GM21381 (cell line): ENCODE data around the gene ZBBX.
"Not testable (repeated sequence)": the region's sequence is repeated elsewhere in the genome, so short reads cannot be mapped to it uniquely, and the experiment has no call there.

Source experiments
- ATAC-seq: cut with Tn5 transposase; IDR thresholded peaks from one replicate; pipeline ENCODE4 v1.9.1; 2021; ENCODE audit warnings: mild to moderate bottlenecking, moderate library complexity; ENCODE audit not compliant: unreplicated experiment

The ZBBX gene, protein sequence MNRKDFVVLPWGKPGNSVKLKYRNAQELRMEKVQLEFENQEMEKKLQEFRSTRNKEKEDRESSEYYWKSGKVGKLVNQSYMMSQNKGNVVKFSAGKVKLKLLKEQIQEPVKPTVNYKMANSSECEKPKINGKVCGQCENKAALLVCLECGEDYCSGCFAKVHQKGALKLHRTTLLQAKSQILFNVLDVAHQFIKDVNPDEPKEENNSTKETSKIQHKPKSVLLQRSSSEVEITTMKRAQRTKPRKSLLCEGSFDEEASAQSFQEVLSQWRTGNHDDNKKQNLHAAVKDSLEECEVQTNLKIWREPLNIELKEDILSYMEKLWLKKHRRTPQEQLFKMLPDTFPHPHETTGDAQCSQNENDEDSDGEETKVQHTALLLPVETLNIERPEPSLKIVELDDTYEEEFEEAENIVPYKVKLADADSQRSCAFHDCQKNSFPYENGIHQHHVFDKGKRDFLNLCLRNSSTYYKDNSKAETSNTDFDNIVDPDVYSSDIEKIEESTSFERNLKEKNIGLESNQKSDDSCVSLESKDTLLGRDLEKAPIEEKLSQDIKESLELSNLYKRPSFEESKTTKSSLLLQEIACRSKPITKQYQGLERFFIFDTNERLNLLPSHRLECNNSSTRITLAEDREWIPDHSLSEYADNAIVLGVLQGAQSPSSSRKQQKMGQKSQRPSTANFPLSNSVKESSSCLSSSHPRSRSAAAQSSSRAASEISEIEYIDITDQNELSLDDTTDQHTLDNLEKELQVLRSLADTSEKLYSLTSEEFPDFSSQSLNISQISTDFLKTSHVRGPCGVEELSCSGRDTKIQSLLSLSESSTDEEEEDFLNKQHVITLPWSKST

GRCh38 chr3:167380004-167380689 is at the start of gene ZBBX:
Gene ZBBX, minus strand, starts transcription at chr3:167380297. Its CDS starts 7,396 bp downstream, at chr3:167372901.
- ATAC-seq, result peak; percentile 100

- not testable (repeated sequence) for ATAC-seq
These were observed 46.9 kb upstream of the ZBBX start for GRCh38 chr3:167426962-167427361.

DNA sequence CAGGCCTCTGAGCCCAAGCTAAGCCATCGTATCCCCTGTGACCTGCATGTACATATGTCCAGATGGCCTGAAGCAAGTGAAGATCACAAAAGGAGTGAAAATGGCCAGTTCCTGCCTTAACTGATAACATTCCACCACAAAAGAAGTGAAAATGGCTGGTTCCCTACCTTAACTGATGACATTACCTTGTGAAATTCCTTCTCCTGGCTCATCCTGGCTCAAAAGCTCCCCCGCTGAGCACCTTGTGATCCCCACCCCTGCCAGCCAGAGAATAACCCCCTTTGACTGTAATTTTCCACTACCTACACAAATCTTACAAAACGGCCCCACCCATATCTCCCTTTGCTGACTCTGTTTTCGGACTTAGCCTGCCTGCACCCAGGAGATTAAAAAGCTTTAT is 42.3 kb upstream of the ZBBX start:
- not testable (repeated sequence) for ATAC-seq

GRCh38 chr3:167409611-167410010 is 29.5 kb upstream of the ZBBX start:
- ATAC-seq, result no peak

GRCh38 chr3:167406876-167407492 is 26.9 kb upstream of the ZBBX start:
- no peak for ATAC-seq

DNA sequence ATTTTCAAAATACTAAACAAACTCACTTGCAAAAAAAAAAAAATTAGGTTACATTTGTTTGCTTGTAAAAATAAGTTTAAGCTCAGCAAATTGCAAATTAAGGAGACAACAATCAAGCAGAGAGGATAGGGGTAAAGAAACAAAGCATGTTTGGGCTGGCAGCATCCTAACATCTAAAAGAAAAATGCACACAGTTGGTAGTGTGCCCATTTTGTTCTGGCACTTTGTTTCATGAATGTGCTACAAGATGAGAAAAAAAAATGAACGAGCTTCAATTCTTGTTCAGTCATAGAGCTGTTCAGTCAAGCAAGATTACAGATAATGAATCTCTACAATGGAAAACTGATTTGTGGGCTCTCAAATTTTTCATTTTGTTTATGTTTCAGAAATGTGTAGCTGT is 17.7 kb upstream of the ZBBX start:
- ATAC-seq, result no peak

DNA sequence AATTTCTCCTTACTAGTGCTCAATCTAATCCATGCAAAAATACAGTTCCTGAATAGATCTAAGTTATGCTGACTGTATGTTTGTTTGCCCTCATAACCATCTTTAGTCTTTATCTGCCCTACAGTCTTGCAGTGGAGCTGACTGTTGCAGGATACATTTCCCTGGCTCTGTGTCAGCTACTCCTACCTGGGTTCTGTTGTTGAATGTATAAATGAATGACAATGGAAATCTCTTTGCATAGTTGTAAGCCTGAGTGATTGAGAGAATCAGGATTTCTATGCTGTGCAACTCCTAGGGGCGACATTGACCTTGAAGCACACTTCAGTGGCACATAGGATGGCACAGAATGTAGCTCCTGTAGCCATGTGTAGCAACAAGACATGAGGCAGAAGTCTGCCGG is 16.0 kb upstream of the ZBBX start:
- no peak for ATAC-seq

DNA sequence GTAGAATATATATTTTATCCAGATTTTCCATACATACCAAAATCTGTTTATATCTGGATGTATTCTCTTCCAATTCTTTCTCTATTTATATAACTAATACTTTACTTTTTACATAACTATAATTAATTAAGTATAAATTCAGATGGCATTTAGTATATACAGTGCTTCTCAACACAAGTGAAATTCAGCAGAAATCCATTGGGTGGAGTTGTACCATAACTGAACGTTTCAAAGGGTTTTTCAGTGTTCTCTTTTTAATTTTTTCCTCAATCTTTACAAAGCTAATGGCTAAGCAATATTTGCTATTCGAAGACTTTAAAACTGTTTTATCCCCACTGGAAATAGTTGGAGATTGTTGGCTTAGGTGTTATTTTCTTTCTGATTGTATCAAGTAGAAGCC is 13.9 kb upstream of the ZBBX start:
- no peak for ATAC-seq

GRCh38 chr3:167382155-167382554 is 2.1 kb upstream of the ZBBX start:
- no peak for ATAC-seq

DNA sequence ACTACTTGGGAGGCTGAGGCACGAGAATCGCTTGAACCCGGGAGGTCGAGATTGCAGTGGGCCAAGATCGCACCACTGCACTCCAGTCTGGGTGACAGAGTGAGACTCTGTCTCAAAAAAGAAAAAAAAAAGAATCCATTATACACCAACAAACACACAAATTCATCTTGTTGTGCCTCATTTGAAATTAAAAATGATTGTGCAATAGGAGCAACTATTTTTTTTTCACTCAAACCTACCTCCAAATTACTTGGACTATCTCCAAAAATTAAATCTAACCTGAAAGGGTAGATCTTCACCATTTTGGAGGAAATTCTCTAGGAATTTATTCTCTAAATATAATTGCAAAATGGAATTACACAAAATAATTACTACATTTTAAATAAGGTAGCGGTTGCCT is 4.6 kb downstream of the ZBBX start:
- ATAC-seq, result no peak

GRCh38 chr3:167372138-167372537 is 8.0 kb downstream of the ZBBX start:
- no peak for ATAC-seq

DNA sequence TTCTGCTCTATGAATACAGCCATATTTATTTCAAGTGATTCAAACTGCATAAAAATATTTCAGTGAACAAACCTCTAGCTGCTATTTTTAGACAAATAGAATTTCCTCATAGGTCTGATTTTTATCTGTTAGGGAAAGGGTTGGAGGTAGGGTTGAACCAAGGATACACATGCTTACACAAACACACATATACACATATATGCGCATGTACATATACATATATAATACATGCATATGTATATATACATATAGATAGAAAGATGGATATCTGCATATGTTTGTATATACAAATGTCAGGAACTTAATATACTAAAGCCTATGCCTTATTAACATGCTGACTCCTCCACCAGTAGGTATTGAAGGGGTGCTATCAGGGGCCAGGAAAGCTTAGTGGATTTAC is 18.1 kb downstream of the ZBBX start:
- no peak for ATAC-seq

DNA sequence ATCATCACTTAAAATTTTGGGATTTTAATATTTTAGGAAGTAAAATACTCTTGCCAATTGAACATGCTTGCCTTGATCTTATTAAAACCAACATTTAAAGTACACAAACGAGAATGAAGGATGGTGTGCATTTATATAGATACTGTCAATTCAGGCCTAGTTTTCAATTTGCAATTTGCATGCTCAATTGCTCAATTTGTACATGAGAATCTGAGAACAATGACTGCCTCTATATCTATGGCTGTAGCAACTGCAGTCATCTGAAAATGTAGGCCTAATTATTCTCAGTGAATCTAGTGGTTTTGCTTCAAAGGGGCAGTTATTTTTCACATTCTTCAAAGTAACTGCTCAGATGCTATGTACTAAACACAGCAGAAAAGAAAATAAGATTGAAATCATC is 18.8 kb downstream of the ZBBX start:
- no peak for ATAC-seq

DNA sequence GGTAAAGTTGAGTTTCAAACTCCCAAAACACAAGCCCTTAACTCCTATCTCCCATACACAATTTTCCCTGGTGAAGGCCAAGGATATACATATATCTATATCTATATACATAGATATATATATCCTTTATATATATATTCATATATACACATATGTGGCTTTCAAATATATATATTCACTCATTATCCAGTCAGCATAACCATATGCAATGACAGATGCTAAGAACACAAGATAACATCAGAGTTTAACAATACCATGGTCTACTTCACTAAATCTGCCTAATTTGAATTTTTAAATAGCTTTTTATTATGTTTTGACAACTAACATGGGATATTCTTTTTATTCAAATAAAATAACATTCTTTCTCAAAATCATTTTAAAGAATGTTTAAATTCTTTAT is 24.7 kb downstream of the ZBBX start:
- no peak for ATAC-seq

DNA sequence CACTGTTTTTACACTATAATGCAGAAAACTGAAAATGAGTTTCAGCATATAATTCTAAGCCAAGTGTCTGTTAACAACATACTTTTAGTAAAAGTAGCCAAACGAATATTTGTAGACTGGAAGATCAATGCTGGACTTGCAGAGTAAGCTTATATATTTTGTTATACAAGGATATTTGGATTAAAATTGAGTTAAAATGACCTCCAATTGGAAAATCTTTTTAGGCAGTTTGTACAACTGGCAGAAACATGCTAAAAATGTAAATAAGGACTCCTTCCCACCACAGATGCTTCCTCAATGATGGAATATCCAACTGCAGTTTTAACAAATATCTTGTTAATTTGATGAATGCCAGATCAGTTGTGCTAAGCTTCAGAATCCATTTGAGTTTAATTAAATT is 25.3 kb downstream of the ZBBX start:
- no peak for ATAC-seq

DNA sequence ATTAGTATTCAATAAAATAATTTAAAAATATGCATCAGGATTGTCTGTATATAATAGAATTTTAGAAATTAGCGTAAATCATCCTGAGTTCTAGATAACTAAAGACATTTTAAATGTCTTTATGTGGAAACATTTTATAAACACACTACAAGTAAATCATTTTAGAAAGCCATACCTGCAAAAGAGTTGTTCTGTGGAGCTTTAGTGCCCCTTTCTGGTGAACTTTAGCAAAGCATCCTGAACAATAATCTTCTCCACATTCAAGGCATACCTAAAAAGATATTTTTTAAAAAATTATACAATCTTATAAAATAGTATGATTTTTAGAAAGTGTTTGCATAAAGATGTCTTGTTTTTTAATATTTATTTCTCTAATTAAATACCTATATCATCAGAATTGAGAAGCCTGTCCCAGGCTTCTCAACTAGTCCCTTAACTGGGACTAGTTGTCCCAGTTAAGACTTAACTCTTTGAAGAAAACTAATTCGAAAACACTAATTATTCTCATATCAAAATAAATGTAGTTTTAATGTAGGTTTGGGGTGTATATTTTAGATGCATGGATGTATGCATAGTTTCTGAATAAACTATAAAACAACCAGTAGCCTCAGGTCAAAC is 29.7 kb downstream of the ZBBX start:
- no peak for ATAC-seq

GRCh38 chr3:167346171-167346570 is 33.9 kb downstream of the ZBBX start:
- ATAC-seq, result no peak

DNA sequence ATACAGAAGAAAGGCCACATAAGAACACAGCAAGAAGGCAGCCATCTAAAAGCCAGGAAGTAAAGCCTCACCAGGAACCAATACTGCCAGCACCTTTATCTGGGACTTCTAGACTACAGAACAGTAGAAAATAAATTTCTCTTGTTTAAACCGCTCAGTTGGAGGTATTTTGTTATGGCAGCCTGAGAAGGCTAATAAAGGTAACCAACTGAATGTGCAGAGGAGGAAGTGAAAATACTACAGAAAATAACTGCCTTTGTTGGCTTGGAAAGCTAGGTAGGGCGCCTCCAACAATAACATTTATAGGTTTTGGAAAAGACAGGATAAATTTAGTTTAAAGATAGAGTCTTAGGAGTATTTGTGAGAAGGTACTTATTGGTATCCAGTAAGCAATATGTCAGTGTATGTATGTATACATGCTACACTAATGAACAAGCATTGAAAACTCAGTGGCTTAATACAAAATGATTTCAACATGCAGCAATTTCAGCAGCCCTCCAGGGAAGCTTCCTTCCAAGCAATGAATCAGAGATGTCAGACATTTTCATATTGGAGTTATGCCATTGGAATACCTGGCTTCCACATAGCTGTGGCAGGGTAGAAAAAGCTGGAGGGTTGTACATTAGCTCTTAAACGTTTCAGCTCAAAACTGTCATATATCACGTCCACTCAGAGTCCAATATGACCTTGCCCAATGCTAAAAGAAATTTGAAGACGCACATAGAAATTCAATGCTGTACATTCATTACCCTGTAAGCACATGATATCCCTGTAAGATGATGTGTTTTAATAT is 48.9 kb downstream of the ZBBX start:
- ATAC-seq, result no peak

DNA sequence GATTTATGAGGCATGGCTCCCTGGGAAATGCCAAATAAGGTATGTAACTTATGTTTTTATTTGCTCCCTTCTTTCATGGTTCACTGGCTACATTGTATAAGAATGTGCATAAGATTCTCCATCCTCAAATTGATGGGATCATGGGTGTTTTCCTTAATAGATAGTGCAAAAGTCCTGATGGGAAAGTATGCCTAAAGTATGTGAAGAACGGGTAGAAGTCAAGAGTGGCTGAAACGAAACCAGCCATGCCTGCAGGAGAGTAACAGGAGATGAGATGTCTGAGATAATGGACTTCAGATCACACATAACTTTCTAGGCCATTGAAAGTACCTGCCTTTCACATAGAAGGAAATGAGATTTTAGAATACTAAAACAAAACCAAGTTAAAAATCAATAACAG is 56.5 kb downstream of the ZBBX start:
- no peak for ATAC-seq
